H9 (cell line): ENCODE measurements around the gene CDC25C. TPM values are rescaled to one million over a fixed set of nuclear protein-coding genes. Genes with fewer than 3 reads are reported as not detected.

Experiments
- DNase-seq: peaks from one replicate; pipeline ENCODE4 v3.0.0-alpha.2; 2017
- H2AFZ ChIP-seq: one replicate; pipeline ENCODE4 v1.6.1; 2013; ENCODE audit warnings: mild to moderate bottlenecking, low read length, control low read depth, moderate library complexity
- H2AK5ac ChIP-seq: 2 replicates; pipeline ENCODE4 v1.6.1; 2013; ENCODE audit warnings: low read length, control low read depth, mixed read lengths; ENCODE audit not compliant: insufficient read length
- H2BK120ac ChIP-seq: one replicate; pipeline ENCODE4 v1.6.1; 2013; ENCODE audit warnings: low read depth, mild to moderate bottlenecking, low read length, control low read depth, inconsistent platforms; ENCODE audit not compliant: poor library complexity, severe bottlenecking
- H2BK12ac ChIP-seq: 2 replicates; pipeline ENCODE4 v1.6.1; 2013; ENCODE audit warnings: low read length, control low read depth, mixed read lengths, low read depth; ENCODE audit not compliant: insufficient read length
- H2BK15ac ChIP-seq: 2 replicates; pipeline ENCODE4 v1.6.1; 2013; ENCODE audit warnings: low read depth, low read length, control low read depth
- H2BK20ac ChIP-seq: one replicate; pipeline ENCODE4 v1.6.1; 2013; ENCODE audit warnings: low read depth, mild to moderate bottlenecking, low read length, control low read depth, inconsistent platforms; ENCODE audit not compliant: poor library complexity, severe bottlenecking
- H2BK5ac ChIP-seq: 2 replicates; pipeline ENCODE4 v1.6.1; 2013; ENCODE audit warnings: low read length, control low read depth, mixed read lengths; ENCODE audit not compliant: insufficient read length
- H3K14ac ChIP-seq: 2 replicates; pipeline ENCODE4 v1.6.1; 2013; ENCODE audit warnings: low read length, control low read depth; ENCODE audit not compliant: insufficient read depth
- H3K18ac ChIP-seq: 2 replicates; pipeline ENCODE4 v1.6.1; 2013; ENCODE audit warnings: low read depth, mild to moderate bottlenecking, mixed read lengths, low read length, control low read depth; ENCODE audit not compliant: insufficient read length
- H3K23ac ChIP-seq: 2 replicates; pipeline ENCODE4 v1.6.1; 2013; ENCODE audit warnings: low read length, control low read depth, mixed read lengths, low read depth; ENCODE audit not compliant: insufficient read length
- H3K23me2 ChIP-seq: 2 replicates; pipeline ENCODE4 v1.6.1; 2013; ENCODE audit warnings: low read depth, mild to moderate bottlenecking, mixed read lengths, low read length, control low read depth; ENCODE audit not compliant: insufficient read length, poor library complexity, severe bottlenecking
- H3K27ac ChIP-seq: 2 replicates; pipeline ENCODE4 v1.5.1; 2013; ENCODE audit warnings: low read length, control low read depth, mixed read lengths, low read depth; ENCODE audit not compliant: insufficient read length
- H3K27me3 ChIP-seq: 2 replicates; pipeline ENCODE4 v1.6.1; 2013; ENCODE audit warnings: low read length, control low read depth, inconsistent platforms; ENCODE audit not compliant: insufficient read depth
- H3K4ac ChIP-seq: 2 replicates; pipeline ENCODE4 v1.6.1; 2013; ENCODE audit warnings: low read depth, mild to moderate bottlenecking, control low read depth, inconsistent platforms, low read length, moderate library complexity
- H3K4me1 ChIP-seq: 2 replicates; pipeline ENCODE4 v1.6.1; 2013; ENCODE audit warnings: low read length, control low read depth, inconsistent platforms; ENCODE audit not compliant: insufficient read depth
- H3K4me2 ChIP-seq: 2 replicates; pipeline ENCODE4 v1.6.1; 2013; ENCODE audit warnings: low read length, control low read depth, mixed read lengths; ENCODE audit not compliant: insufficient read length, insufficient read depth
- H3K56ac ChIP-seq: 2 replicates; pipeline ENCODE4 v1.6.1; 2013; ENCODE audit warnings: low read depth, mild to moderate bottlenecking, mixed read lengths, low read length, control low read depth; ENCODE audit not compliant: insufficient read length
- H3K79me1 ChIP-seq: 2 replicates; pipeline ENCODE4 v1.6.1; 2013; ENCODE audit warnings: low read depth, mild to moderate bottlenecking, moderate library complexity, low read length, control low read depth, inconsistent platforms; ENCODE audit not compliant: insufficient read depth, poor library complexity, severe bottlenecking
- H3K79me2 ChIP-seq: 2 replicates; pipeline ENCODE4 v1.6.1; 2013; ENCODE audit warnings: low read length, control low read depth, inconsistent platforms; ENCODE audit not compliant: insufficient read depth
- H3K9ac ChIP-seq: 2 replicates; pipeline ENCODE4 v1.6.1; 2013; ENCODE audit warnings: low read length, control low read depth, mixed read lengths; ENCODE audit not compliant: insufficient read length; ENCODE audit errors: extremely low read depth
- H3K9me3 ChIP-seq: one replicate; pipeline ENCODE4 v1.6.1; 2013; ENCODE audit warnings: low read depth, low read length, inconsistent platforms; ENCODE audit not compliant: control insufficient read depth
- H3T11ph ChIP-seq: one replicate; pipeline ENCODE4 v1.6.1; 2013; ENCODE audit warnings: mild to moderate bottlenecking, low read length, control low read depth, inconsistent platforms
- H4K20me1 ChIP-seq: one replicate; pipeline ENCODE4 v1.6.1; 2013; ENCODE audit not compliant: control insufficient read depth, insufficient read length, insufficient read depth
- H4K5ac ChIP-seq: 2 replicates; pipeline ENCODE4 v1.6.1; 2013; ENCODE audit warnings: low read depth, mild to moderate bottlenecking, mixed read lengths, low read length, control low read depth; ENCODE audit not compliant: insufficient read length
- H4K8ac ChIP-seq: replicated peaks from 2 replicates; pipeline ENCODE4 v1.6.1; 2013; ENCODE audit warnings: low read length, control low read depth, mixed read lengths, low read depth; ENCODE audit not compliant: insufficient read length
- H4K91ac ChIP-seq: 2 replicates; pipeline ENCODE4 v1.6.1; 2013; ENCODE audit warnings: low read depth, mild to moderate bottlenecking, moderate library complexity, mixed read lengths, low read length, control low read depth; ENCODE audit not compliant: insufficient read length
- H3K27ac Mint-ChIP-seq, 3 experiments: 2 replicates in 2 of 3; 3 replicates in 1 of 3; pipeline ENCODE4 v1.8.0; 2020 to 2021; ENCODE audit warnings: mixed read lengths in 3 of 3, mild to moderate bottlenecking in 1 of 3, moderate library complexity in 1 of 3
- H3K27me3 Mint-ChIP-seq: 2 replicates; pipeline ENCODE4 v1.8.0; 2021; ENCODE audit warnings: low read depth, mild to moderate bottlenecking, moderate library complexity, mixed read lengths
- H3K36me3 Mint-ChIP-seq, 3 experiments: 2 replicates in 2 of 3; 3 replicates in 1 of 3; pipeline ENCODE4 v1.8.0; 2020 to 2021; ENCODE audit warnings: low read depth in 3 of 3, mixed read lengths in 3 of 3; ENCODE audit not compliant: insufficient read depth in 1 of 3
- H3K4me1 Mint-ChIP-seq, 2 experiments: 2 replicates each; pipeline ENCODE4 v1.8.0; 2020; ENCODE audit warnings: mixed read lengths in 2 of 2
- H3K4me3 Mint-ChIP-seq, 2 experiments: 2 replicates in 1 of 2; 3 replicates in 1 of 2; pipeline ENCODE4 v1.8.0; 2020 to 2021; ENCODE audit warnings: mild to moderate bottlenecking in 2 of 2, mixed read lengths in 2 of 2, moderate library complexity in 1 of 2
- H3K9me3 Mint-ChIP-seq, 2 experiments: 2 replicates in 1 of 2; 3 replicates in 1 of 2; pipeline ENCODE4 v1.8.0; 2020; ENCODE audit warnings: mild to moderate bottlenecking in 2 of 2, mixed read lengths in 2 of 2, moderate library complexity in 1 of 2
- WGBS: extraction: QIAGEN DNeasy Blood & Tissue Kit; methylation state at CpG from one replicate; pipeline ENCODE4 v1.1.7; 2013; ENCODE audit warnings: missing lambda C conversion rate, low lambda C conversion rate, mixed read lengths; ENCODE audit not compliant: insufficient read length; ENCODE audit errors: extremely low coverage; 5-methylcytosine and 5-hydroxymethylcytosine counted together
- total RNA-seq: library from RNA; stranded (reverse); gene quantifications from 2 replicates; pipeline ENCODE4 v1.2.1, GENCODE V29; 2021
- TF ChIP-seq, protein P1 (sequence below): fragments of 200-600 bp; sonication (generic); conservative IDR thresholded peaks from 3 replicates; pipeline ENCODE4 v1.8.0; 2021; ENCODE audit warnings: antibody characterized with exemption, mild to moderate bottlenecking

Gene CDC25C
- total RNA-seq, 1 experiment from 2014 or later = 22.8 TPM

DNA sequence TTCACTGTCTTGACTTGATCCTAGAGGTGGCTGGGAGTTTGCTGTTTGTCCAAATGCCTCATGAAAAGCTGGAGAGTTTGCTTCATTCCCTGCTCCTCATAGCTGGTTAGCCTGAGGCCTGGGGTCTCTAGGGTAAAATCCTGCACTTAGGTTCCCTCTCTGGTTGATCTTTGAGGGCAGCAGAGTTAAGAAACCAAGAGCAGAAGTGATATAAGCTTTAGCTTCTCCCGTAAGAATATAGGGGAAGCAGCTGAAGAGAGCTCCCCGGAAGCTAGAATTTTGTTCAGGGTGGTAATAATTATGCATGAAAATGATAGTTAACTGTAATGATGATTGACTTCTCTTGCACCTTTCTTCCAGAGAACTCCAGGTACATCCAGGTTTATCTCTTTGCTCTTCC, 7.9 kb upstream of the CDC25C start:
- peaks cover 3% of the 10 kb centered on the region for H4K20me1 ChIP-seq
- H3K36me3 Mint-ChIP-seq = peaks cover 26 to 43% (median 30%) of the 10 kb centered on the region in 3 experiments
- peaks cover 5% of the 10 kb centered on the region for H3K79me1 ChIP-seq
- peaks cover 16% of the 10 kb centered on the region; the same call in 1 of the 2 replicates for H3K79me2 ChIP-seq
- H3K27ac Mint-ChIP-seq = peak overlapping the region; percentile 93 to 99 (median 96)
- peak overlapping the region; percentile 54; the same call in 1 of the 2 replicates for H3K14ac ChIP-seq
- no peak overlapping the region for H2BK15ac ChIP-seq
- TF ChIP-seq, protein P1, sequence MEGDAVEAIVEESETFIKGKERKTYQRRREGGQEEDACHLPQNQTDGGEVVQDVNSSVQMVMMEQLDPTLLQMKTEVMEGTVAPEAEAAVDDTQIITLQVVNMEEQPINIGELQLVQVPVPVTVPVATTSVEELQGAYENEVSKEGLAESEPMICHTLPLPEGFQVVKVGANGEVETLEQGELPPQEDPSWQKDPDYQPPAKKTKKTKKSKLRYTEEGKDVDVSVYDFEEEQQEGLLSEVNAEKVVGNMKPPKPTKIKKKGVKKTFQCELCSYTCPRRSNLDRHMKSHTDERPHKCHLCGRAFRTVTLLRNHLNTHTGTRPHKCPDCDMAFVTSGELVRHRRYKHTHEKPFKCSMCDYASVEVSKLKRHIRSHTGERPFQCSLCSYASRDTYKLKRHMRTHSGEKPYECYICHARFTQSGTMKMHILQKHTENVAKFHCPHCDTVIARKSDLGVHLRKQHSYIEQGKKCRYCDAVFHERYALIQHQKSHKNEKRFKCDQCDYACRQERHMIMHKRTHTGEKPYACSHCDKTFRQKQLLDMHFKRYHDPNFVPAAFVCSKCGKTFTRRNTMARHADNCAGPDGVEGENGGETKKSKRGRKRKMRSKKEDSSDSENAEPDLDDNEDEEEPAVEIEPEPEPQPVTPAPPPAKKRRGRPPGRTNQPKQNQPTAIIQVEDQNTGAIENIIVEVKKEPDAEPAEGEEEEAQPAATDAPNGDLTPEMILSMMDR = no peak
- H3K27me3 Mint-ChIP-seq = no peaks in the 10 kb centered on the region
- H3K27me3 ChIP-seq = no peaks in the 10 kb centered on the region
- peak overlapping the region; percentile 91 to 95 for H3K4me3 Mint-ChIP-seq
- no peaks in the 10 kb centered on the region for H3K9me3 ChIP-seq
- H3K4me2 ChIP-seq = peak overlapping the region; percentile 96
- no peak overlapping the region for H3K56ac ChIP-seq
- H2BK5ac ChIP-seq = no peak overlapping the region
- no peak for DNase-seq
- H3K18ac ChIP-seq = peak overlapping the region; percentile 50
- no peak overlapping the region for H3K4ac ChIP-seq
- no peak overlapping the region for H2BK12ac ChIP-seq
- peaks cover 12% of the 10 kb centered on the region for H3K23me2 ChIP-seq
- H2AK5ac ChIP-seq = no peak overlapping the region
- H4K91ac ChIP-seq = no peak overlapping the region
- H3K4me1 ChIP-seq = no peaks in the 10 kb centered on the region
- H2AFZ ChIP-seq = no peak overlapping the region
- peak overlapping the region; percentile 98 for H3K9ac ChIP-seq
- H2BK20ac ChIP-seq = no peak overlapping the region
- no peak overlapping the region for H3K23ac ChIP-seq
- H4K5ac ChIP-seq = no peak overlapping the region
- WGBS = no CpG with 5 or more reads among the region's 2 CpGs
- H2BK120ac ChIP-seq = no peak overlapping the region
- H3T11ph ChIP-seq = no peak overlapping the region
- H3K4me1 Mint-ChIP-seq = peaks cover 27 to 33% of the 10 kb centered on the region in 2 experiments
- no peaks in the 10 kb centered on the region for H3K9me3 Mint-ChIP-seq
- H3K27ac ChIP-seq = no peak overlapping the region
- H4K8ac ChIP-seq = no peak overlapping the region
